CD14-positive monocyte (primary cell): ENCODE results near the gene NSD1. TPM values are rescaled to one million over a fixed set of nuclear protein-coding genes. Genes with fewer than 3 reads are reported as not detected.

ENCODE experiments used
- DNase-seq, 3 donors: peaks; one replicate each; pipeline ENCODE4 v3.0.0-alpha.2; 2011 to 2022
- H2AFZ ChIP-seq: 2 replicates; pipeline ENCODE4 v1.6.0; 2012; ENCODE audit warnings: mild to moderate bottlenecking, low read depth, low read length, inconsistent platforms; ENCODE audit not compliant: insufficient read depth, poor library complexity, severe bottlenecking
- H3K27ac ChIP-seq, 2 donors: 1 replicate in 1 of 2; 2 replicates in 1 of 2; pipeline ENCODE4 v1.5.1; 2012 to 2013; ENCODE audit warnings: low read length in 2 of 2, control low read depth in 1 of 2, inconsistent platforms in 1 of 2, low read depth in 1 of 2, mild to moderate bottlenecking in 1 of 2
- H3K27me3 ChIP-seq, 2 donors: one replicate each; pipeline versions ENCODE4 v1.6.0 to v1.6.1; 2011 to 2013; ENCODE audit warnings: low read length in 2 of 2; ENCODE audit not compliant: control insufficient read depth in 2 of 2, insufficient read depth in 2 of 2
- H3K36me3 ChIP-seq, 2 donors: replicated peaks in 1 of 2; 1 replicate in 1 of 2; 2 replicates in 1 of 2; pipeline versions ENCODE4 v1.5.1 to v1.6.1; 2012 to 2013; ENCODE audit warnings: low read length in 2 of 2, control low read depth in 1 of 2, inconsistent platforms in 1 of 2, mild to moderate bottlenecking in 1 of 2; ENCODE audit not compliant: insufficient read depth in 2 of 2, control insufficient read depth in 1 of 2
- H3K4me1 ChIP-seq, 2 donors: 1 replicate in 1 of 2; 2 replicates in 1 of 2; pipeline versions ENCODE4 v1.5.1 to v1.6.1; 2012 to 2013; ENCODE audit warnings: low read length in 2 of 2, control low read depth in 1 of 2, inconsistent platforms in 1 of 2, mild to moderate bottlenecking in 1 of 2, moderate library complexity in 1 of 2; ENCODE audit not compliant: insufficient read depth in 2 of 2, control insufficient read depth in 1 of 2
- H3K4me2 ChIP-seq: replicated peaks from 2 replicates; pipeline ENCODE3; 2012; ENCODE audit warnings: low read length, moderate library complexity, mild to moderate bottlenecking; ENCODE audit not compliant: poor library complexity, severe bottlenecking; ENCODE audit errors: extremely low read depth
- H3K4me3 ChIP-seq, 3 experiments: fragments of 200-600 bp in 1 of 3; sonication (generic) in 1 of 3; replicated peaks in 1 of 3; 1 replicate in 2 of 3; 2 replicates in 1 of 3; pipeline ENCODE4 v1.5.1; 2011 to 2013; ENCODE audit warnings: low read length in 3 of 3, mild to moderate bottlenecking in 3 of 3, control low read depth in 2 of 3, low read depth in 2 of 3, inconsistent platforms in 1 of 3, moderate library complexity in 1 of 3
- H3K79me2 ChIP-seq: 2 replicates; pipeline ENCODE4 v1.6.0; 2012; ENCODE audit warnings: mild to moderate bottlenecking, control low read depth, inconsistent platforms, low read length, moderate library complexity; ENCODE audit not compliant: insufficient read depth
- H3K9ac ChIP-seq: 2 replicates; pipeline ENCODE4 v1.6.0; 2017; ENCODE audit warnings: low read length, mild to moderate bottlenecking; ENCODE audit not compliant: insufficient read depth, poor library complexity, severe bottlenecking
- H3K9me3 ChIP-seq, 2 donors: replicated peaks in 1 of 2; 1 replicate in 1 of 2; 2 replicates in 1 of 2; pipeline versions ENCODE4 v1.5.1 to v1.6.1; 2012 to 2013; ENCODE audit warnings: low read length in 2 of 2, control low read depth in 1 of 2; ENCODE audit not compliant: control insufficient read depth in 1 of 2, insufficient read depth in 1 of 2
- H4K20me1 ChIP-seq: 2 replicates; pipeline ENCODE4 v1.6.0; 2012; ENCODE audit warnings: mild to moderate bottlenecking, low read length, control low read depth, moderate library complexity; ENCODE audit not compliant: insufficient read depth
- H3K27ac Mint-ChIP-seq, 7 donors: one replicate each; pipeline ENCODE4 v1.8.0; 2020; ENCODE audit warnings: mild to moderate bottlenecking in 7 of 7, mixed read lengths in 7 of 7, moderate library complexity in 6 of 7, inconsistent platforms in 2 of 7
- H3K27me3 Mint-ChIP-seq, 3 donors: one replicate each; pipeline ENCODE4 v1.8.0; 2021 to 2022; ENCODE audit warnings: low read depth in 3 of 3, mild to moderate bottlenecking in 3 of 3, mixed read lengths in 3 of 3, moderate library complexity in 3 of 3, inconsistent platforms in 1 of 3
- H3K36me3 Mint-ChIP-seq, 2 donors: one replicate each; pipeline ENCODE4 v1.8.0; 2020; ENCODE audit warnings: mixed read lengths in 2 of 2, inconsistent platforms in 1 of 2, mild to moderate bottlenecking in 1 of 2
- H3K4me1 Mint-ChIP-seq: one replicate; pipeline ENCODE4 v1.8.0; 2020; ENCODE audit warnings: mild to moderate bottlenecking, mixed read lengths
- H3K4me3 Mint-ChIP-seq, 2 donors: one replicate each; pipeline ENCODE4 v1.8.0; 2020; ENCODE audit warnings: mild to moderate bottlenecking in 2 of 2, mixed read lengths in 2 of 2, moderate library complexity in 1 of 2
- H3K9me3 Mint-ChIP-seq, 7 donors: one replicate each; pipeline ENCODE4 v1.8.0; 2020 to 2022; ENCODE audit warnings: mixed read lengths in 7 of 7, mild to moderate bottlenecking in 6 of 7, moderate library complexity in 6 of 7, inconsistent platforms in 2 of 7
- CTCF ChIP-seq: fragments of 200-600 bp; IDR thresholded peaks from one replicate; pipeline ENCODE4 v1.8.0; 2022; ENCODE audit warnings: antibody characterized with exemption, mild to moderate bottlenecking
- WGBS: methylation state at CpG from one replicate; pipeline ENCODE4 v1.1.5; 2013; ENCODE audit warnings: missing lambda C conversion rate; ENCODE audit not compliant: insufficient coverage; 5-methylcytosine and 5-hydroxymethylcytosine counted together
- intact Hi-C, 2 donors: fragments of 100-400 bp; cut with micrococcal nuclease; formaldehyde crosslinking; loops; one replicate each; pipeline versions ENCODE4 v1.15.0 to v1.15.1; 2023
- polyA plus RNA-seq, 3 donors: library from polyadenylated mRNA; depleted of rRNA in 1 of 3; unstranded in 2 of 3; stranded (reverse) in 1 of 3; fragments of 300-500 nt in 2 of 3; fragments of >200 nt in 1 of 3; fragmentation: Illumina TruSeq in 2 of 3; gene quantifications; 1 replicate in 2 of 3; 2 replicates in 1 of 3; pipeline ENCODE4 v1.2.3, GENCODE V29; 2012 to 2021

Gene NSD1
- polyA plus RNA-seq, 3 donors = 12.6 to 31.9 (median 19.0) TPM

GRCh38 chr5:177195307-177195952 lies 61.9 kb downstream of the NSD1 start:
- peaks cover 45 to 84% of the 10 kb centered on the region in 2 donors for H3K36me3 Mint-ChIP-seq
- Histone ChIP-seq H3K4me3 (no peak overlapping the region), H2AFZ (no peak overlapping the region), H3K27ac (no peak overlapping the region), H3K79me2 (peaks cover 37% of the 10 kb centered on the region), H3K9me3 (no peaks in the 10 kb centered on the region), H4K20me1 (peaks cover 84% of the 10 kb centered on the region), H3K9ac (no peak overlapping the region), H3K4me1 (no peaks in the 10 kb centered on the region), H3K36me3 (peaks cover 77 to 85% of the 10 kb centered on the region in 2 donors), H3K4me2 (no peak overlapping the region), H3K27me3 (no peaks in the 10 kb centered on the region)
- no peak overlapping the region for H3K4me3 Mint-ChIP-seq
- TF ChIP-seq CTCF = no peak
- H3K27me3 Mint-ChIP-seq = no peaks in the 10 kb centered on the region
- intact Hi-C loops = no loop called here
- no peak for DNase-seq
- H3K4me1 Mint-ChIP-seq = peaks cover 5% of the 10 kb centered on the region
- no peak overlapping the region for H3K27ac Mint-ChIP-seq
- WGBS = 94% methylated on average over 3 of the region's 9 CpGs
- H3K9me3 Mint-ChIP-seq = no peaks in the 10 kb centered on the region

- Mint-ChIP-seq H3K36me3 (peaks cover 58 to 87% of the 10 kb centered on the region in 2 donors), H3K9me3 (no peaks in the 10 kb centered on the region), H3K4me3 (no peak overlapping the region), H3K4me1 (peaks cover 5% of the 10 kb centered on the region), H3K27ac (no peak overlapping the region), H3K27me3 (no peaks in the 10 kb centered on the region)
- peaks cover 84 to 95% of the 10 kb centered on the region in 2 donors for H3K36me3 ChIP-seq
- no peak for DNase-seq
- H3K9me3 ChIP-seq = no peaks in the 10 kb centered on the region
- 100% methylated on average over 1 of the region's 5 CpGs for WGBS
- H3K4me1 ChIP-seq = no peaks in the 10 kb centered on the region
- no peaks in the 10 kb centered on the region for H3K27me3 ChIP-seq
- H2AFZ ChIP-seq = no peak overlapping the region
- intact Hi-C loops = no loop called here
- peaks cover 46% of the 10 kb centered on the region for H3K79me2 ChIP-seq
- H3K4me2 ChIP-seq = no peak overlapping the region
- peaks cover 77% of the 10 kb centered on the region for H4K20me1 ChIP-seq
- no peak overlapping the region for H3K9ac ChIP-seq
- peak overlapping the region in 1 of 2 donors; percentile 53 for H3K27ac ChIP-seq
- TF ChIP-seq CTCF = no peak
- H3K4me3 ChIP-seq = no peak overlapping the region
Observed at GRCh38 chr5:177198738-177199137, 65.2 kb downstream of the NSD1 start.
